DOHH2 (cell line): ENCODE data around the gene OTUD1.
A peak's percentile ranks its signal among the peaks of the same experiment; 100 is the strongest.

Source experiments
- H3F3A ChIP-seq: fragments of 200-600 bp; sonication (generic), shearing (Covaris generic); 2 replicates; pipeline ENCODE4 v1.6.0; 2016; ENCODE audit warnings: antibody characterized with exemption, mild to moderate bottlenecking; ENCODE audit not compliant: control insufficient read depth, insufficient read depth
- H3K27ac ChIP-seq: fragments of 200-600 bp; sonication (generic); 2 replicates; pipeline ENCODE4 v1.5.1; 2014; ENCODE audit warnings: low read depth, mild to moderate bottlenecking, low read length, moderate library complexity
- H3K27me3 ChIP-seq: fragments of 200-600 bp; sonication (generic); 2 replicates; pipeline ENCODE4 v1.6.1; 2014; ENCODE audit warnings: mild to moderate bottlenecking, low read length, mixed read lengths; ENCODE audit not compliant: control insufficient read depth
- H3K36me3 ChIP-seq: fragments of 200-600 bp; sonication (generic); 2 replicates; pipeline ENCODE4 v1.6.1; 2014; ENCODE audit warnings: mild to moderate bottlenecking, low read length, moderate library complexity, mixed read lengths; ENCODE audit not compliant: control insufficient read depth
- H3K4me1 ChIP-seq: fragments of 200-600 bp; sonication (generic); 2 replicates; pipeline ENCODE4 v1.6.1; 2014; ENCODE audit warnings: mild to moderate bottlenecking, low read length, mixed read lengths; ENCODE audit not compliant: control insufficient read depth
- H3K4me2 ChIP-seq: fragments of 200-600 bp; sonication (generic); 2 replicates; pipeline ENCODE4 v1.6.0; 2014; ENCODE audit warnings: mild to moderate bottlenecking, low read length, moderate library complexity
- H3K4me3 ChIP-seq: fragments of 200-600 bp; sonication (generic); 2 replicates; pipeline ENCODE4 v1.5.1; 2014; ENCODE audit warnings: mild to moderate bottlenecking, low read length, mixed read lengths
- H3K79me2 ChIP-seq: fragments of 200-600 bp; sonication (generic); 2 replicates; pipeline ENCODE4 v1.6.1; 2014; ENCODE audit warnings: mild to moderate bottlenecking, low read length, mixed read lengths; ENCODE audit not compliant: control insufficient read depth
- H3K9me2 ChIP-seq: fragments of 200-600 bp; sonication (generic); replicated peaks from 2 replicates; pipeline ENCODE4 v1.6.1; 2014; ENCODE audit warnings: mild to moderate bottlenecking, low read length, mixed read lengths; ENCODE audit not compliant: control insufficient read depth
- H3K9me3 ChIP-seq: fragments of 200-600 bp; sonication (generic); 2 replicates; pipeline ENCODE4 v1.6.1; 2014; ENCODE audit warnings: antibody characterized with exemption, low read length, mixed read lengths; ENCODE audit not compliant: control insufficient read depth, insufficient read depth
- H4K20me1 ChIP-seq: fragments of 200-600 bp; sonication (generic); 2 replicates; pipeline ENCODE4 v1.6.0; 2014; ENCODE audit warnings: low read depth, mild to moderate bottlenecking, antibody characterized with exemption, low read length, moderate library complexity; ENCODE audit not compliant: control insufficient read depth, insufficient read depth
- EZH2phosphoT487 ChIP-seq: fragments of 200-600 bp; sonication (generic); IDR thresholded peaks from 2 replicates; pipeline ENCODE4 v1.6.1; 2017; ENCODE audit warnings: borderline replicate concordance, mild to moderate bottlenecking, antibody characterized with exemption, low read length, moderate library complexity, mixed read lengths
- TF ChIP-seq, protein P1 (sequence below): fragments of 200-600 bp; sonication (generic); IDR thresholded peaks from one replicate; pipeline ENCODE4 v1.5.1; 2014; ENCODE audit warnings: antibody characterized with exemption, mild to moderate bottlenecking, low read depth, low read length; ENCODE audit not compliant: poor library complexity, severe bottlenecking

The OTUD1 gene

DNA sequence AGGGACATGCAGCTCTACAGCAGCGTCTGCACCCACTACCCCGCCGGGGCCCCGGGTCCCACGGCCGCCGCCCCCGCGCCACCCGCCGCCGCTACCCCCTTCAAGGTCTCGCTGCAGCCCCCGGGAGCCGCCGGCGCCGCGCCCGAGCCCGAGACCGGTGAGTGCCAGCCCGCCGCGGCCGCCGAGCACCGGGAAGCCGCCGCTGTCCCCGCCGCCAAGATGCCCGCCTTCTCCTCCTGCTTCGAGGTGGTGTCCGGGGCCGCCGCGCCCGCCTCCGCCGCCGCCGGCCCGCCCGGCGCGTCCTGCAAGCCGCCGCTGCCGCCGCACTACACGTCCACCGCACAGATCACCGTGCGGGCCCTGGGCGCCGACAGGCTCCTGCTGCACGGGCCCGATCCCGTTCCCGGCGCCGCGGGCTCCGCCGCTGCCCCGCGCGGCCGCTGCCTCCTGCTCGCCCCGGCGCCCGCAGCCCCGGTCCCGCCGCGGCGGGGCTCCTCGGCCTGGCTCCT lies 631 bp downstream of the OTUD1 start:
- Histone ChIP-seq H3K4me1 (peaks cover 41% of the 10 kb centered on the region), H4K20me1 (peaks cover 6% of the 10 kb centered on the region; the same call in 1 of the 2 replicates), H3K4me3 (peak overlapping the region; percentile 91), H3F3A (peaks cover 7% of the 10 kb centered on the region), H3K4me2 (peak overlapping the region; percentile 87), H3K9me2 (no peaks in the 10 kb centered on the region), H3K36me3 (peaks cover 27% of the 10 kb centered on the region), H3K27me3 (no peaks in the 10 kb centered on the region), H3K9me3 (no peaks in the 10 kb centered on the region), H3K27ac (peak overlapping the region; percentile 36), H3K79me2 (peaks cover 45% of the 10 kb centered on the region)
- no peak for TF ChIP-seq EZH2phosphoT487
- TF ChIP-seq, protein P1, sequence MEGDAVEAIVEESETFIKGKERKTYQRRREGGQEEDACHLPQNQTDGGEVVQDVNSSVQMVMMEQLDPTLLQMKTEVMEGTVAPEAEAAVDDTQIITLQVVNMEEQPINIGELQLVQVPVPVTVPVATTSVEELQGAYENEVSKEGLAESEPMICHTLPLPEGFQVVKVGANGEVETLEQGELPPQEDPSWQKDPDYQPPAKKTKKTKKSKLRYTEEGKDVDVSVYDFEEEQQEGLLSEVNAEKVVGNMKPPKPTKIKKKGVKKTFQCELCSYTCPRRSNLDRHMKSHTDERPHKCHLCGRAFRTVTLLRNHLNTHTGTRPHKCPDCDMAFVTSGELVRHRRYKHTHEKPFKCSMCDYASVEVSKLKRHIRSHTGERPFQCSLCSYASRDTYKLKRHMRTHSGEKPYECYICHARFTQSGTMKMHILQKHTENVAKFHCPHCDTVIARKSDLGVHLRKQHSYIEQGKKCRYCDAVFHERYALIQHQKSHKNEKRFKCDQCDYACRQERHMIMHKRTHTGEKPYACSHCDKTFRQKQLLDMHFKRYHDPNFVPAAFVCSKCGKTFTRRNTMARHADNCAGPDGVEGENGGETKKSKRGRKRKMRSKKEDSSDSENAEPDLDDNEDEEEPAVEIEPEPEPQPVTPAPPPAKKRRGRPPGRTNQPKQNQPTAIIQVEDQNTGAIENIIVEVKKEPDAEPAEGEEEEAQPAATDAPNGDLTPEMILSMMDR = no peak

DNA sequence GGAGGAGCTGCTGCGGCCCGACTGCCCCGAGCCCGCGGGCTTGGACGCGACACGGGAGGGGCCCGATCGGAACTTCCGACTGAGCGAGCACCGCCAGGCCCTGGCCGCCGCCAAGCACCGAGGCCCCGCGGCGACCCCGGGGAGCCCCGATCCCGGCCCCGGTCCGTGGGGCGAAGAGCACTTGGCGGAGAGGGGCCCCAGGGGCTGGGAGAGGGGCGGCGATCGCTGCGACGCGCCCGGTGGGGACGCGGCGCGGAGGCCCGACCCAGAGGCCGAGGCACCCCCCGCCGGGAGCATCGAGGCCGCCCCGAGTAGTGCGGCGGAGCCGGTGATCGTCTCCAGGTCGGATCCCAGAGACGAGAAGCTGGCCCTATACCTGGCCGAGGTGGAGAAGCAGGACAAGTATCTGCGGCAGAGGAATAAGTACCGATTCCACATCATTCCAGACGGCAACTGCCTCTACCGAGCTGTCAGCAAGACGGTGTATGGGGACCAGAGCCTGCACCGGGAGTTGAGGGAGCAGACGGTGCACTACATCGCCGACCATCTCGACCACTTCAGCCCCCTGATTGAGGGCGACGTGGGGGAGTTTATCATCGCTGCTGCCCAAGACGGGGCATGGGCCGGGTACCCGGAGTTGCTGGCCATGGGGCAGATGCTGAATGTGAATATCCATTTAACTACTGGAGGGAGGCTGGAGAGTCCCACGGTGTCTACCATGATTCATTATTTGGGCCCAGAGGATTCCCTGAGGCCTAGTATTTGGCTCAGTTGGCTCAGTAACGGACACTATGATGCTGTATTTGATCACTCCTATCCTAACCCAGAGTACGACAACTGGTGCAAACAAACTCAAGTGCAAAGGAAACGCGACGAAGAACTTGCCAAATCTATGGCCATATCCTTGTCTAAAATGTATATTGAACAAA lies 1.4 kb downstream of the OTUD1 start:
- Histone ChIP-seq H3K79me2 (peaks cover 46% of the 10 kb centered on the region), H3K4me3 (peak overlapping the region; percentile 91), H3K36me3 (peaks cover 27% of the 10 kb centered on the region), H3K4me2 (peak overlapping the region; percentile 87), H3K9me3 (no peaks in the 10 kb centered on the region), H3K27me3 (no peaks in the 10 kb centered on the region), H3K27ac (peak overlapping the region; percentile 23), H4K20me1 (peaks cover 6% of the 10 kb centered on the region; the same call in 1 of the 2 replicates), H3F3A (peaks cover 7% of the 10 kb centered on the region), H3K4me1 (peaks cover 41% of the 10 kb centered on the region), H3K9me2 (no peaks in the 10 kb centered on the region)
- no peak for TF ChIP-seq EZH2phosphoT487
- TF ChIP-seq, protein P1 = no peak

DNA sequence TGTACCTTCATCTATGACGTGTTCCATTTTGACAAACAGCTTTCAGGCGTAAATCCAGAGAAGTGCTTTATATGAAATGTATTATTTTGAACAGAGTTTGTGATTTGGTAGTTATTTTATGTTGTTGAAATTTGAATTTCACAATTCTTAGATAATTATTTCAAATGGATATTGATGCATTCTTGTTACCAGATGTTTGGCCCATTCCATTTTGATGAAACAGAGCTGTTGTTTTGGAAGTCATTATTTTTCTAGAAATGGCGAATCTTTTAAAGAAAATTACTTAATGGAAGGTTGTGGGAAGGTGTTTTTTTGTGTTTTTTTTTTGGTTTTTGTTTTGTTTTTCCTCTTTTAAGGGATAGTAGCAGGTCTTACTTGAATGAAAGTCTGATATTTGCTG lies 2.4 kb downstream of the OTUD1 start:
- Histone ChIP-seq H3K9me2 (no peaks in the 10 kb centered on the region), H3K4me1 (peaks cover 46% of the 10 kb centered on the region), H3K4me3 (peak overlapping the region; percentile 91), H3K27ac (peak overlapping the region; percentile 23; the same call in 1 of the 2 replicates), H3K36me3 (peaks cover 27% of the 10 kb centered on the region), H3K27me3 (no peaks in the 10 kb centered on the region), H3K4me2 (peak overlapping the region; percentile 87), H3K9me3 (no peaks in the 10 kb centered on the region), H3F3A (peaks cover 7% of the 10 kb centered on the region), H4K20me1 (peaks cover 6% of the 10 kb centered on the region; the same call in 1 of the 2 replicates), H3K79me2 (peaks cover 50% of the 10 kb centered on the region)
- TF ChIP-seq, protein P1 = no peak
- TF ChIP-seq EZH2phosphoT487 = no peak
